CD4-positive, alpha-beta T cell (primary cell): ENCODE data around the gene CDHR5. TPM values are rescaled to one million over a fixed set of nuclear protein-coding genes. Genes with fewer than 3 reads are reported as not detected.
A peak's percentile ranks its signal among the peaks of the same experiment; 100 is the strongest.

Source experiments
- ATAC-seq: fragments of 200-7000 bp; cut with Tn5 transposase; one replicate; pipeline ENCODE4 v1.10.0; 2022; ENCODE audit warnings: mild to moderate bottlenecking; ENCODE audit not compliant: poor library complexity
- CTCF ChIA-PET: fragments of 350-600 bp; sonication (Branson Sonifier 250); formaldehyde crosslinking; loops from one replicate; lab custom pipeline; 2021; ENCODE audit warnings: antibody characterized with exemption, inconsistent platforms; lab: Charles Lee
- POLR2A ChIA-PET: fragments of 350-600 bp; sonication (Branson Sonifier 250); formaldehyde crosslinking; loops from one replicate; lab custom pipeline; 2021; ENCODE audit warnings: antibody characterized with exemption, inconsistent platforms; lab: Charles Lee
- DNase-seq, 14 experiments: peaks; one replicate each; pipeline ENCODE4 v3.0.0-alpha.2; 2013 to 2020; ENCODE audit warnings: mixed read lengths in 2 of 14
- H3K27ac ChIP-seq, 2 donors: one replicate each; pipeline versions ENCODE4 v1.5.1 to v1.7.0; 2013; ENCODE audit warnings: low read length in 2 of 2, low read depth in 1 of 2, mild to moderate bottlenecking in 1 of 2
- H3K27me3 ChIP-seq, 2 experiments: 1 replicate in 1 of 2; 2 replicates in 1 of 2; pipeline versions ENCODE4 v1.6.1 to v1.7.0; 2013; ENCODE audit warnings: low read length in 2 of 2, control low read depth in 1 of 2, mild to moderate bottlenecking in 1 of 2, moderate library complexity in 1 of 2; ENCODE audit not compliant: insufficient read depth in 2 of 2, control insufficient read depth in 1 of 2
- H3K36me3 ChIP-seq: one replicate; pipeline ENCODE4 v1.6.1; 2013; ENCODE audit warnings: low read length, control low read depth; ENCODE audit not compliant: insufficient read depth
- H3K4me1 ChIP-seq: one replicate; pipeline ENCODE4 v1.6.1; 2013; ENCODE audit warnings: low read length, control low read depth; ENCODE audit not compliant: insufficient read depth
- H3K4me3 ChIP-seq: one replicate; pipeline ENCODE4 v1.5.1; 2013; ENCODE audit warnings: mild to moderate bottlenecking, low read length, moderate library complexity
- H3K9me3 ChIP-seq, 2 experiments: 1 replicate in 1 of 2; 2 replicates in 1 of 2; pipeline versions ENCODE4 v1.6.1 to v1.7.0; 2013; ENCODE audit warnings: low read length in 2 of 2, mild to moderate bottlenecking in 2 of 2, control low read depth in 1 of 2, moderate library complexity in 1 of 2; ENCODE audit not compliant: control insufficient read depth in 1 of 2, insufficient read depth in 1 of 2
- H3K27ac Mint-ChIP-seq: one replicate; pipeline ENCODE4 v1.8.0; 2020; ENCODE audit warnings: mixed read lengths
- H3K27me3 Mint-ChIP-seq: one replicate; pipeline ENCODE4 v1.8.0; 2021; ENCODE audit warnings: mixed read lengths
- H3K36me3 Mint-ChIP-seq: one replicate; pipeline ENCODE4 v1.8.0; 2021; ENCODE audit warnings: low read depth, mixed read lengths
- H3K4me1 Mint-ChIP-seq: one replicate; pipeline ENCODE4 v1.8.0; 2021; ENCODE audit warnings: low read depth, mixed read lengths
- H3K4me3 Mint-ChIP-seq: one replicate; pipeline ENCODE4 v1.8.0; 2020; ENCODE audit warnings: mild to moderate bottlenecking, mixed read lengths
- H3K9me3 Mint-ChIP-seq: one replicate; pipeline ENCODE4 v1.8.0; 2020; ENCODE audit warnings: mixed read lengths
- intact Hi-C, 2 experiments: fragments of 100-400 bp; cut with DNase I in 1 of 2; cut with micrococcal nuclease in 1 of 2; formaldehyde crosslinking; loops; one replicate each; pipeline versions ENCODE4 v1.15.1 to v1.9.0; 2023 to 2025; cut with DNase I, micrococcal nuclease
- total RNA-seq, 174 experiments: library from RNA in 2 of 174; stranded (reverse) in 2 of 174; gene quantifications; one replicate each; pipeline ENCODE4 v1.2.3 and lab custom pipeline; 2021 to 2026
- TF ChIP-seq, protein P1 (sequence below): fragments of 200-600 bp; IDR thresholded peaks from one replicate; pipeline ENCODE4 v1.8.0; 2022; ENCODE audit warnings: antibody characterized with exemption, mild to moderate bottlenecking

CDHR5 gene
- total RNA-seq, 2 experiments from 2014 or later, result not detected

DNA sequence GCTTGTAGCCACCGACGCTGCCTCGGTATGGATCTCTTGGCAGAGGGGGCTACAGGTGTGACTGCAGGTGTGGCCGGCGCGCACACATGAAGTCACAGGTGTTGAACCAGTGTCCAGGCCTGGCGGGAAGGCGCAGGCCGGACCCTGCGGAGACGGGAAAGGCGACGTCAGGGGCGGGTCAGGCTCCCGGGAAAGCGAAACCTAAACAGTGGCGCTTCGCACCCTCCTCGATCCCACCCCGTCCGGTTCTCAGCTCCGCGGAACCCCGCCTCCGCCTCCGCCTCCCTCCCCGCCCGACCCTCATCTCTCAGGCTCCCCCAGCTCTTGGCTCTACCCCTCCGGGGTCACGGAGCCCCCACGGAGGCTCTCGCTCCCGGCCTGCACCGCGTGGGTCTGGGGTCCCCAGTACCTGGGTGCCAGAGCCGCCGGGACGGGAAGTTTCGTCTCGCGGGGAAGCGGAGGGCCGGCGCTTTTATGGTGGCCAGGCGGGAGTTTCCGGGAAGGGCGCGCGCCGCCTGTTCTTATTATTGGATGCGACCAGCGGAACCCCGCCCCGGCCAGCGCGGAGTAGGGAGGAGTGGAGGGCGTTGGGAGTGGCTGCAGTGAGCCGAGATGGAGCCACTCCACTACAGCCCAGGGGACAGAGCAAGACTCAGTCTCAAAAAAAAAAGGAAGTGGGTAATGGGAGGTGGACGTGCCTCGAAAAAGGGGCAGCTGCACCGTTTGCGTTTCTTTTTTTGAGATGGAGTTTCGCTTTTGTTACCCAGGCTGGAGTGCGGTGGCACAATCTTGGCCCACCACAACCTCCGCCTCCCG lies 9.0 kb downstream of the CDHR5 start, which contains the start of gene IRF7:
Gene IRF7, minus strand, starts transcription at position 447 of the 816 bp plus-strand sequence. CDS start 586 bp downstream, outside the sequence.
- ChIA-PET POLR2A (interaction anchor here (0.6 to 1.5 kb wide), 9 partner anchors 15 to 203 kb away, joined by 3 to 12 read pairs (median 6); partner anchors contain the start of genes DEAF1, PHRF1, PNPLA2 and TMEM80), CTCF (interaction anchor here (1.0 to 1.5 kb wide), 4 partner anchors 39 to 107 kb away, joined by 3 to 4 read pairs (median 4); partner anchors contain the start of gene PHRF1)
- peak within 1 kb of the TSS; percentile 83 to 95 for H3K27ac ChIP-seq
- peaks cover 34% of the 10 kb centered on the region for H3K4me1 ChIP-seq
- Mint-ChIP-seq H3K27ac (peak within 1 kb of the TSS; percentile 89), H3K36me3 (peaks cover 23% of the 10 kb centered on the region), H3K9me3 (no peaks in the 10 kb centered on the region), H3K4me1 (peaks cover 16% of the 10 kb centered on the region), H3K4me3 (peak within 1 kb of the TSS; percentile 96), H3K27me3 (no peaks in the 10 kb centered on the region)
- H3K4me3 ChIP-seq, result peak within 1 kb of the TSS; percentile 97
- peaks cover 0 to 3% of the 10 kb centered on the region in 2 experiments for H3K9me3 ChIP-seq
- peak; percentile 67 to 93 (median 86) for DNase-seq
- H3K27me3 ChIP-seq, result no peaks in the 10 kb centered on the region
- TF ChIP-seq, protein P1, sequence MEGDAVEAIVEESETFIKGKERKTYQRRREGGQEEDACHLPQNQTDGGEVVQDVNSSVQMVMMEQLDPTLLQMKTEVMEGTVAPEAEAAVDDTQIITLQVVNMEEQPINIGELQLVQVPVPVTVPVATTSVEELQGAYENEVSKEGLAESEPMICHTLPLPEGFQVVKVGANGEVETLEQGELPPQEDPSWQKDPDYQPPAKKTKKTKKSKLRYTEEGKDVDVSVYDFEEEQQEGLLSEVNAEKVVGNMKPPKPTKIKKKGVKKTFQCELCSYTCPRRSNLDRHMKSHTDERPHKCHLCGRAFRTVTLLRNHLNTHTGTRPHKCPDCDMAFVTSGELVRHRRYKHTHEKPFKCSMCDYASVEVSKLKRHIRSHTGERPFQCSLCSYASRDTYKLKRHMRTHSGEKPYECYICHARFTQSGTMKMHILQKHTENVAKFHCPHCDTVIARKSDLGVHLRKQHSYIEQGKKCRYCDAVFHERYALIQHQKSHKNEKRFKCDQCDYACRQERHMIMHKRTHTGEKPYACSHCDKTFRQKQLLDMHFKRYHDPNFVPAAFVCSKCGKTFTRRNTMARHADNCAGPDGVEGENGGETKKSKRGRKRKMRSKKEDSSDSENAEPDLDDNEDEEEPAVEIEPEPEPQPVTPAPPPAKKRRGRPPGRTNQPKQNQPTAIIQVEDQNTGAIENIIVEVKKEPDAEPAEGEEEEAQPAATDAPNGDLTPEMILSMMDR, result no peak
- intact Hi-C loops, result loop anchor here in 1 of 2 experiments (1.0 to 5.0 kb wide), 2 partner anchors 39 to 312 kb away; partner anchors contain the start of genes AP2A2 and PHRF1
- ATAC-seq, result peak; percentile 65
- H3K36me3 ChIP-seq, result peaks cover 35% of the 10 kb centered on the region

DNA sequence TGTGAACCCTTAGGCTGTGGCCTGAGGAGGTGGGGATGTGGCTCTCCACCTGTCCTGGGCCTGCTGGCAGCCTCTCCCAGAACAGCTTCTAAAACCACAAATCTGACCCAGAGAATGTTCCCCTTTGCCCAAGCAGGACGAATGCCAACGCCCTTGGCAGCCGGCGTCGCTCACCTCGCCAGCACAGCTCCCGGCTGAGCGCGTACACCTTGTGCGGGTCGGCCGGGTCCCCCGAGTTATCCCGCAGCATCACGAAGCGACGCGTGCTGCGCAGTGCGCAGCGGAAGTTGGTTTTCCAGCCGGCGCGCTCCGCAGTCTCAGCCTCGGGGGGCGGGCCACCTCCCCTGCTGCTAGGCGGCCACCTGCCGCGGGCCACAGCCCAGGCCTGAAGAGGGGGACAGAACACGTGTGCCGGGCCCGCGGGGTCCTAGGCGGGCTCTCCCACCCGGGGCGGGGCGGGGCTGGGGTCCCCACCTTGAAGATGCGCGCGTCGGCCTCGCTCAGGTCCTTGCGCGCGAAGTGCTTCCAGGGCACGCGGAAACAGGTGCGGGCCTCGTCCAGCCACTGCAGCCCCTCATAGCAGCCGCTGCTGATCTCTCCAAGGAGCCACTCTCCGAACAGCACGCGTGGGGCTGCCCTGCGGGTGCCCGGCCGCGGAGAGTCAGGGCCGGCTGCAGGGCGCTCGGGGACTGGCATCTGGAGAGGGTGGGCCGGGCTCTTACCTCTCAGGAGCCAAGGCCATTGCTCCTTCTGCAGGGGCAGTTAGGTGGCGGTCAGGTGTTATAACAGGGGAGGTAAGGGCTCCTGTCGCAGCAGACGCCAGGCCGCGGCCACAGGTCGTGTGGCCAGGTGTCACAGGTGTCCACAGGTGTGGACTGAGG lies 9.9 kb downstream of the CDHR5 start:
- Mint-ChIP-seq H3K4me3 (peak overlapping the region; percentile 96), H3K9me3 (no peaks in the 10 kb centered on the region), H3K4me1 (peaks cover 16% of the 10 kb centered on the region), H3K27ac (peak overlapping the region; percentile 89), H3K36me3 (peaks cover 30% of the 10 kb centered on the region), H3K27me3 (no peaks in the 10 kb centered on the region)
- H3K27ac ChIP-seq, result peak overlapping the region; percentile 83 to 95
- CTCF ChIA-PET, result interaction anchor here (1.0 to 1.5 kb wide), 3 partner anchors 38 to 108 kb away, joined by 3 to 4 read pairs (median 4); partner anchors contain the start of gene PHRF1
- ATAC-seq, result no peak
- TF ChIP-seq, protein P1, result no peak
- H3K27me3 ChIP-seq, result no peaks in the 10 kb centered on the region
- H3K36me3 ChIP-seq, result peaks cover 44% of the 10 kb centered on the region
- H3K4me3 ChIP-seq, result peak overlapping the region; percentile 97
- peaks cover 34% of the 10 kb centered on the region for H3K4me1 ChIP-seq
- H3K9me3 ChIP-seq, result peaks cover 0 to 3% of the 10 kb centered on the region in 2 experiments
- peak in 1 of 14 experiments; percentile 46 for DNase-seq
- intact Hi-C loops, result loop anchor here in 1 of 2 experiments (1.0 to 5.0 kb wide), 3 partner anchors 39 to 312 kb away; partner anchors contain the start of genes AP2A2 and PHRF1
- POLR2A ChIA-PET, result interaction anchor here (0.8 to 1.8 kb wide), 14 partner anchors 13 to 204 kb away, joined by 3 to 12 read pairs (median 4); partner anchors contain the start of genes DEAF1, PHRF1, PNPLA2 and TMEM80
